Thyroid gland (tissue), 4 donors: Measurements from ENCODE around the gene NDUFS6. TPM values are rescaled to one million over a fixed set of nuclear protein-coding genes. Genes with fewer than 3 reads are reported as not detected.

Source experiments
- DNase-seq, 2 donors: peaks; one replicate each; pipeline ENCODE4 v3.0.0-alpha.2; 2019
- H3K27ac ChIP-seq, 3 donors: fragments of 200-600 bp; sonication (generic); 1 replicate in 2 of 3; 2 replicates in 1 of 3; pipeline ENCODE4 v1.5.1; 2016 to 2019; ENCODE audit warnings: mild to moderate bottlenecking in 1 of 3, moderate library complexity in 1 of 3
- H3K27me3 ChIP-seq: fragments of 200-600 bp; sonication (generic); one replicate; pipeline ENCODE4 v1.5.1; 2019
- H3K36me3 ChIP-seq, 2 donors: fragments of 200-600 bp; sonication (generic); one replicate each; pipeline ENCODE4 v1.5.1; 2016 to 2019
- H3K4me1 ChIP-seq, 2 donors: fragments of 200-600 bp; sonication (generic); one replicate each; pipeline ENCODE4 v1.5.1; 2017 to 2019
- H3K4me3 ChIP-seq, 3 donors: fragments of 200-600 bp; sonication (generic); replicated peaks in 1 of 3; 1 replicate in 2 of 3; 2 replicates in 1 of 3; pipeline ENCODE4 v1.5.1; 2016; ENCODE audit warnings: mild to moderate bottlenecking in 1 of 3
- H3K9me3 ChIP-seq: fragments of 200-600 bp; sonication (generic); one replicate; pipeline ENCODE4 v1.5.1; 2017
- POLR2A ChIP-seq, 2 donors: fragments of 450-650 bp; IDR thresholded peaks; one replicate each; pipeline ENCODE4 v1.6.1; 2017; ENCODE audit warnings: antibody characterized with exemption in 2 of 2, mild to moderate bottlenecking in 2 of 2, moderate library complexity in 1 of 2
- WGBS, 2 donors: methylation state at CpG; one replicate each; pipeline ENCODE4 v1.1.5; 2017; 5-methylcytosine and 5-hydroxymethylcytosine counted together
- intact Hi-C: fragments of 100-400 bp; cut with DNase I; formaldehyde crosslinking; loops from one replicate; pipeline ENCODE4 v1.15.1; 2023
- total RNA-seq, 4 donors: library from RNA; depleted of rRNA; stranded (reverse); fragments of >200 nt; gene quantifications; one replicate each; pipeline ENCODE4 v1.2.3, GENCODE V29; 2016
- TF ChIP-seq, protein P1 (sequence below), 6 experiments: fragments of 200-600 bp in 3 of 6; fragments of 450-650 bp in 3 of 6; sonication (generic) in 3 of 6; IDR thresholded peaks; one replicate each; pipeline ENCODE4 v1.5.1; 2016 to 2019; ENCODE audit warnings: antibody characterized with exemption in 6 of 6, mild to moderate bottlenecking in 2 of 6, inconsistent platforms in 1 of 6, moderate library complexity in 1 of 6

Gene NDUFS6
- total RNA-seq, 4 donors from 2014 or later: 35.8 to 127 (median 54.4) TPM

DNA sequence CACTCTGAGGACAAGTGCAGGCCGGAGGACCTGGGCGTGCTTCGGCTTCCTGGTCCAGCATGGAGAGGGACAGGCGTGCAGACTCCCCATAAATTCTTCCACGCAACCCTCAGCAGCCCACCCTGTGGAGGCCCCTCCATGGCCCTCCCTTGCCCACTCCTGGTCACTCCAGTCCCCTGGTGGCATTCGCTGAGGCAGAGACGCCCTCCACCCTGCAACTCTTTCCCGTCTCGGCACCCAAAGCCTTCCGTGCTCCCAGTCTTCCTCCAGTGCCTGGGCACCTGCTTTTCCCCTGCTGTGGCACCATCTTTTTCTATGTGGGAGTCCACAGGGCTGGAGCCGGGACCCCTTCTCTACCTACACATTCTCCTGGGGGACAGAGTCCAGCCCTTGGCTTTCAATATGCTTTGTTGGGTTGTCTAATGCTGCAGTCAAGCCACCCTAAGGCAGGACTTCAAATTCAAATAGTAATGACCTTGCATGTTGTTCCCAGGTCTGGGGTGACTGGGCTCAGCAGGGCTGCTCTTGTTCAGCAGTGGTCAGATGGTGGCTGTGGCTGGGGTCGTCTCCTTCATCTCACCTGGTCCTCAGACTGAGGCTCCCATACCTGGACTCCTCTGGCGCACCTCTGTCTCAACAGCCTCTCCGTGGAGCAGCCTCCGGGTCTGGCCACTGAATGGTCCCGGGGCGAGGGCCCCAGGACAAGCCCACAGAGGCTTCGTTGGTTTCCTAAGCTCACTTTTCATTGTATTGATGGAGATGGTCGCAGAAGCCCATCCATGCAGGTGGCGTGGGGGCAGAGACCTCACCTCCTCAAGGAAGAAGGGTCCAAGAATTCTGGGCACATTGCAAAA, 16.8 kb upstream of the NDUFS6 start:
- no peaks in the 10 kb centered on the region for H3K27me3 ChIP-seq
- TF ChIP-seq, protein P1, sequence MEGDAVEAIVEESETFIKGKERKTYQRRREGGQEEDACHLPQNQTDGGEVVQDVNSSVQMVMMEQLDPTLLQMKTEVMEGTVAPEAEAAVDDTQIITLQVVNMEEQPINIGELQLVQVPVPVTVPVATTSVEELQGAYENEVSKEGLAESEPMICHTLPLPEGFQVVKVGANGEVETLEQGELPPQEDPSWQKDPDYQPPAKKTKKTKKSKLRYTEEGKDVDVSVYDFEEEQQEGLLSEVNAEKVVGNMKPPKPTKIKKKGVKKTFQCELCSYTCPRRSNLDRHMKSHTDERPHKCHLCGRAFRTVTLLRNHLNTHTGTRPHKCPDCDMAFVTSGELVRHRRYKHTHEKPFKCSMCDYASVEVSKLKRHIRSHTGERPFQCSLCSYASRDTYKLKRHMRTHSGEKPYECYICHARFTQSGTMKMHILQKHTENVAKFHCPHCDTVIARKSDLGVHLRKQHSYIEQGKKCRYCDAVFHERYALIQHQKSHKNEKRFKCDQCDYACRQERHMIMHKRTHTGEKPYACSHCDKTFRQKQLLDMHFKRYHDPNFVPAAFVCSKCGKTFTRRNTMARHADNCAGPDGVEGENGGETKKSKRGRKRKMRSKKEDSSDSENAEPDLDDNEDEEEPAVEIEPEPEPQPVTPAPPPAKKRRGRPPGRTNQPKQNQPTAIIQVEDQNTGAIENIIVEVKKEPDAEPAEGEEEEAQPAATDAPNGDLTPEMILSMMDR (IDR thresholded peaks at IDR 0.05): no peak
- TF ChIP-seq POLR2A (IDR thresholded peaks at IDR 0.05): no peak

DNA sequence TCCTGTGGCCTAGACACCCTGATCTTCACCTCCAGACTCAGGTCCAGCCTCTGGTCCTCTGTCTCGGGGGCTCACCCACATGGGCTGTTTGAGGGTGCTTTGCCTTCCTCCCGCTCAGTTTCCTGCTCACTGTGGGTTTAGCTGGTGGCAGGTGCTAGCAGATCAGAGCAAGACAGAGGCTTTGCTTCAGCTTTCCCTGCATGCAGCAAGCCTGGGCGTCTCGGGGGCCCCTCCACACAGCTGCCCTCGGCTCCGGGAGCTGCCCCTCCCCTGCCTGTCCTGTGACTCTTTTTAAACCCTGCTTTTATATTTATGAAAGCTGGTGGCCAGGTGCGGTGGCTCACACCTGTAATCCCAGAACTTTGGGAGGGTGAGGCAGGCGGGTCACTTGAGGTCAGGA, 16.1 kb upstream of the NDUFS6 start:
- intact Hi-C loops: no loop called here
- H3K27ac ChIP-seq: no peak overlapping the region
- no peaks in the 10 kb centered on the region for H3K36me3 ChIP-seq
- no peak overlapping the region for H3K4me3 ChIP-seq
- no peaks in the 10 kb centered on the region for H3K9me3 ChIP-seq
- DNase-seq: no peak
- H3K4me1 ChIP-seq: no peaks in the 10 kb centered on the region
- WGBS, 2 donors: 75 to 82% methylated on average over 8 of the region's 8 CpGs
- no peaks in the 10 kb centered on the region for H3K27me3 ChIP-seq
- TF ChIP-seq, protein P1 (IDR thresholded peaks at IDR 0.05): no peak
- no peak for TF ChIP-seq POLR2A (IDR thresholded peaks at IDR 0.05)

More for the DNA sequence above, 16.8 kb upstream of the NDUFS6 start:
- Histone ChIP-seq H3K4me1 (no peaks in the 10 kb centered on the region), H3K36me3 (no peaks in the 10 kb centered on the region), H3K4me3 (no peak overlapping the region), H3K27ac (no peak overlapping the region), H3K9me3 (no peaks in the 10 kb centered on the region)
- intact Hi-C loops: no loop called here
- WGBS, 2 donors: 88 to 89% methylated on average over 20 of the region's 20 CpGs
- DNase-seq: no peak

DNA sequence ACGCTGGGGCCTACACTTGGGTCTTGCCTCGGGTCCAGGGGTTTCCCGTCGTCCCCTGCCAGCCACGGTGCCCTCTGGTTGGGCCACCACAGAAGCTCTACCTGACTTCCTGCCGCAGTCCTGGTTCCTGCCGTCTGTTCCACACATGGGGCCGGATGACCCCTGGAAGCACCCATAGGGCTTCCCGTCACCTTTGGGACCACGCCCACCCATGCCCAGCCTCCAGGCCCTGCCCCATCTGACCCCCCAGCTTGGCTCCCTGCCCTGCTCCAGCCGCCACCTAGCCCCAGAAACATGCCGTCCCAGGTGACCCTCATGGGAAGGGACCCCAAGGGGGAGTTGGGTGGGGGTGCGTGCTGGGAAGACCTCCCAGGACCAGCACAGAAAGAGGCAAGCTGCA, 15.2 kb upstream of the NDUFS6 start:
- WGBS, 2 donors: 85 to 95% methylated on average over 7 to 13 of the region's 13 CpGs
- TF ChIP-seq, protein P1 (IDR thresholded peaks at IDR 0.05): no peak
- no peak for TF ChIP-seq POLR2A (IDR thresholded peaks at IDR 0.05)
- H3K4me3 ChIP-seq: no peak overlapping the region
- DNase-seq: no peak
- H3K27me3 ChIP-seq: no peaks in the 10 kb centered on the region
- H3K9me3 ChIP-seq: no peaks in the 10 kb centered on the region
- H3K4me1 ChIP-seq: no peaks in the 10 kb centered on the region
- intact Hi-C loops: no loop called here
- no peaks in the 10 kb centered on the region for H3K36me3 ChIP-seq
- H3K27ac ChIP-seq: no peak overlapping the region

DNA sequence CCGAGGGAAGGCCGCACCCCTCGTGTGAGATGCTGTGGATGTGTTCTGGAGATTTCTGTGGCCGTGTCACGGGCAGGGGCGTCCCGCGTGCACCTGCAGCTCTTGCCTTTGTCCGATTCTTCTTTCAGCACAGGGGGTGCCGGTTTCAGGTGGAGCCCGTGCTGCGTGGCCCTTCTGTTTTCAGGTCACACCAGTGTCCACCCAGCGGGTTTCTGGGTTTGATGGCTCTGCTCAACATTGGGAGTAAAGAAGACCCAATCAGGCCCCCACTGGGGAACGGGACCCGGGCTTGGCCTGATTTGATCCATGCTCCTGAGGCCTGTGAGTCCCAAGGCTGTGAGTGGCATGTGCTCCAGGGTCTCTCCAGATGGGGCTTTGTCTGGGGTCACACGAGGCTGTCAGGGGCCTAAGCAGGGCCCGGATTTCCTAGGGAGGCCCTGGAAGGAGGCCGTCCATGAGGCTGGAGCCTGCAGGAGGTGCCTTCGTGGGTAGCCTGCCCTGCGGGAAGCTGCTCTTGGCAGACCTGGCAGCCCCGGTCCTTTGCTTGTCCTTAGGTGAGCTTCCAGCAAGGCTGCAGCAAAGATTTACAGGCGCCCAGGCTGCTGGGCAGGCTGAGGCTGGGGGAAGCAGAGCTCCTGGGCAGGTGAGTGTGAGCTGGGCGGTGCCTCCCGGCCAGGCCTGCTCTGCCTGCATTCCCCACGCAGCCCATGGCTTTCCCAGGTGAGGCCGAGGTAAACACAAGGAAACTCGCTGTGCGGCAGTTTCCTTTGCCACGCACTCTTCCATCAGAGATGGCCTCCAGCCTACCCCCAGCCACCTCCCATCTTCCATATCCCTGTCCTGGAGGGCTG, 14.4 kb upstream of the NDUFS6 start:
- 87 to 94% methylated on average over 17 to 20 of the region's 29 CpGs for WGBS, 2 donors
- no peaks in the 10 kb centered on the region for H3K27me3 ChIP-seq
- no peak overlapping the region for H3K27ac ChIP-seq
- no peaks in the 10 kb centered on the region for H3K36me3 ChIP-seq
- intact Hi-C loops: no loop called here
- no peaks in the 10 kb centered on the region for H3K4me1 ChIP-seq
- H3K9me3 ChIP-seq: no peaks in the 10 kb centered on the region
- DNase-seq: no peak
- no peak overlapping the region for H3K4me3 ChIP-seq
- TF ChIP-seq, protein P1 (IDR thresholded peaks at IDR 0.05): no peak
- TF ChIP-seq POLR2A (IDR thresholded peaks at IDR 0.05): no peak
